ENCODE data around the gene MGAM2.

DNA sequence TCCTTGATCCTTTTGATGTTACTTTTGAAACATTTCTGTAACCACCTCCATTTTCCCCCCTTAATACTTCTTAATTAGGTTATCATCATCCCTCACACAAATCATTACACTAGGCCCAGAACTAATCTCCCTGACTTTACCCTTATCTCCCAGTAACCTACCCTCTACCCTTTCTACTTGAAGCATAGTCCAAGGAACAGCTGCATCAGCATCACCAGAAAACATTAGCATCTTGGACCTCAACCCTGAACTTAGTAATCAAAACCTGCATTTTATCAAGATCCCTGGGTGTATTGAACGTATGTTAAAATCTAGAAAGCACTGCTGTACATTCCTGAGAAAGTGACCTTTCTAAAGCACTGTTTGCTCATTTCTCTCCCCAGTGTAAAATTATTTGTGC lies 38.8 kb downstream of the MGAM2 start:
- TF ChIP-seq, protein P1, sequence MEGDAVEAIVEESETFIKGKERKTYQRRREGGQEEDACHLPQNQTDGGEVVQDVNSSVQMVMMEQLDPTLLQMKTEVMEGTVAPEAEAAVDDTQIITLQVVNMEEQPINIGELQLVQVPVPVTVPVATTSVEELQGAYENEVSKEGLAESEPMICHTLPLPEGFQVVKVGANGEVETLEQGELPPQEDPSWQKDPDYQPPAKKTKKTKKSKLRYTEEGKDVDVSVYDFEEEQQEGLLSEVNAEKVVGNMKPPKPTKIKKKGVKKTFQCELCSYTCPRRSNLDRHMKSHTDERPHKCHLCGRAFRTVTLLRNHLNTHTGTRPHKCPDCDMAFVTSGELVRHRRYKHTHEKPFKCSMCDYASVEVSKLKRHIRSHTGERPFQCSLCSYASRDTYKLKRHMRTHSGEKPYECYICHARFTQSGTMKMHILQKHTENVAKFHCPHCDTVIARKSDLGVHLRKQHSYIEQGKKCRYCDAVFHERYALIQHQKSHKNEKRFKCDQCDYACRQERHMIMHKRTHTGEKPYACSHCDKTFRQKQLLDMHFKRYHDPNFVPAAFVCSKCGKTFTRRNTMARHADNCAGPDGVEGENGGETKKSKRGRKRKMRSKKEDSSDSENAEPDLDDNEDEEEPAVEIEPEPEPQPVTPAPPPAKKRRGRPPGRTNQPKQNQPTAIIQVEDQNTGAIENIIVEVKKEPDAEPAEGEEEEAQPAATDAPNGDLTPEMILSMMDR (IDR thresholded peaks at IDR 0.05) = no peak
- no peak for TF ChIP-seq POLR2A (IDR thresholded peaks at IDR 0.05)

Measured in testis (tissue), 2 donors.